ENCODE measurements around the gene ISCU.

DNA sequence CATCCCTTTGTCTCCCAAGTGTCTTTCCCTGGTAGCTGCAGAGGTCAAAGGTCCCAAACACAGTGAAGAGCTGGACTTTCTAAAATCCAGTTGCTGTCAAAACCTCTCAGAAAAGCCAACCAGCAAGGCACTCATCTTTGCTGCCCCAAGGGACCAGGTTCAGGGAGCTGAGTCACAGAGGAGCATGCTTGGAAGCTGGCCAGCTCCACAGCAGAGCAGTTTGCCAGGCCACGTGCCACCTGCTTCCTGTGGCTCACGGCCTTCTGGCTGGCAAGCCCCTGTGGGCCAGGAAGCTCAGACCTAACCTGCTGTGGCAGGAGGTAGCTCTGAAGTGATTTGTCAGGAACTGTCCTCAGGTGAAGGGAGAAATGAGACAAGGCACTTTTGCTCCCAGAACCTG, 3.6 kb downstream of the ISCU start:
- TF ChIP-seq POLR2A (IDR thresholded peaks at IDR 0.05) = no peak
- TF ChIP-seq, protein P1, sequence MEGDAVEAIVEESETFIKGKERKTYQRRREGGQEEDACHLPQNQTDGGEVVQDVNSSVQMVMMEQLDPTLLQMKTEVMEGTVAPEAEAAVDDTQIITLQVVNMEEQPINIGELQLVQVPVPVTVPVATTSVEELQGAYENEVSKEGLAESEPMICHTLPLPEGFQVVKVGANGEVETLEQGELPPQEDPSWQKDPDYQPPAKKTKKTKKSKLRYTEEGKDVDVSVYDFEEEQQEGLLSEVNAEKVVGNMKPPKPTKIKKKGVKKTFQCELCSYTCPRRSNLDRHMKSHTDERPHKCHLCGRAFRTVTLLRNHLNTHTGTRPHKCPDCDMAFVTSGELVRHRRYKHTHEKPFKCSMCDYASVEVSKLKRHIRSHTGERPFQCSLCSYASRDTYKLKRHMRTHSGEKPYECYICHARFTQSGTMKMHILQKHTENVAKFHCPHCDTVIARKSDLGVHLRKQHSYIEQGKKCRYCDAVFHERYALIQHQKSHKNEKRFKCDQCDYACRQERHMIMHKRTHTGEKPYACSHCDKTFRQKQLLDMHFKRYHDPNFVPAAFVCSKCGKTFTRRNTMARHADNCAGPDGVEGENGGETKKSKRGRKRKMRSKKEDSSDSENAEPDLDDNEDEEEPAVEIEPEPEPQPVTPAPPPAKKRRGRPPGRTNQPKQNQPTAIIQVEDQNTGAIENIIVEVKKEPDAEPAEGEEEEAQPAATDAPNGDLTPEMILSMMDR (IDR thresholded peaks at IDR 0.05) = no peak
